Measurements from ENCODE around the gene DUSP3.

- TF ChIP-seq, protein P1, sequence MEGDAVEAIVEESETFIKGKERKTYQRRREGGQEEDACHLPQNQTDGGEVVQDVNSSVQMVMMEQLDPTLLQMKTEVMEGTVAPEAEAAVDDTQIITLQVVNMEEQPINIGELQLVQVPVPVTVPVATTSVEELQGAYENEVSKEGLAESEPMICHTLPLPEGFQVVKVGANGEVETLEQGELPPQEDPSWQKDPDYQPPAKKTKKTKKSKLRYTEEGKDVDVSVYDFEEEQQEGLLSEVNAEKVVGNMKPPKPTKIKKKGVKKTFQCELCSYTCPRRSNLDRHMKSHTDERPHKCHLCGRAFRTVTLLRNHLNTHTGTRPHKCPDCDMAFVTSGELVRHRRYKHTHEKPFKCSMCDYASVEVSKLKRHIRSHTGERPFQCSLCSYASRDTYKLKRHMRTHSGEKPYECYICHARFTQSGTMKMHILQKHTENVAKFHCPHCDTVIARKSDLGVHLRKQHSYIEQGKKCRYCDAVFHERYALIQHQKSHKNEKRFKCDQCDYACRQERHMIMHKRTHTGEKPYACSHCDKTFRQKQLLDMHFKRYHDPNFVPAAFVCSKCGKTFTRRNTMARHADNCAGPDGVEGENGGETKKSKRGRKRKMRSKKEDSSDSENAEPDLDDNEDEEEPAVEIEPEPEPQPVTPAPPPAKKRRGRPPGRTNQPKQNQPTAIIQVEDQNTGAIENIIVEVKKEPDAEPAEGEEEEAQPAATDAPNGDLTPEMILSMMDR (IDR thresholded peaks at IDR 0.05; ENCODE audit: low read depth, low read length) = no peak
- TF ChIP-seq, protein P2, sequence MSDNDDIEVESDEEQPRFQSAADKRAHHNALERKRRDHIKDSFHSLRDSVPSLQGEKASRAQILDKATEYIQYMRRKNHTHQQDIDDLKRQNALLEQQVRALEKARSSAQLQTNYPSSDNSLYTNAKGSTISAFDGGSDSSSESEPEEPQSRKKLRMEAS (IDR thresholded peaks at IDR 0.05; ENCODE audit: low read depth, low read length) = no peak
Observed at GRCh38 chr17:43720311-43721060, 58.3 kb downstream of the DUSP3 start.
